Central memory CD8-positive, alpha-beta T cell (primary cell): ENCODE data around the gene MRNIP.
A peak's percentile ranks its signal among the peaks of the same experiment; 100 is the strongest.

Source experiments
- ATAC-seq: fragments of 150-1000 bp; cut with Tn5 transposase; replicated peaks from 2 replicates; pipeline ENCODE4 v1.10.0; 2022; ENCODE audit warnings: mild to moderate bottlenecking, moderate FRiP score, moderate number of reproducible peaks; ENCODE audit not compliant: poor library complexity, severe bottlenecking; ENCODE audit errors: extremely low read depth
- DNase-seq, 2 donors: peaks; one replicate each; pipeline ENCODE4 v3.0.0; 2021; ENCODE audit warnings: low spot score in 2 of 2
- H3K27ac Mint-ChIP-seq: one replicate; pipeline ENCODE4 v1.8.0; 2022; ENCODE audit warnings: low read depth, mild to moderate bottlenecking, moderate library complexity, mixed read lengths
- H3K27me3 Mint-ChIP-seq: one replicate; pipeline ENCODE4 v1.8.0; 2022; ENCODE audit warnings: mixed read lengths
- H3K36me3 Mint-ChIP-seq: one replicate; pipeline ENCODE4 v1.8.0; 2022; ENCODE audit warnings: mild to moderate bottlenecking, moderate library complexity, mixed read lengths; ENCODE audit not compliant: insufficient read depth
- H3K4me1 Mint-ChIP-seq: one replicate; pipeline ENCODE4 v1.8.0; 2022; ENCODE audit warnings: mixed read lengths
- H3K4me3 Mint-ChIP-seq: one replicate; pipeline ENCODE4 v1.8.0; 2022; ENCODE audit warnings: mild to moderate bottlenecking, moderate library complexity, mixed read lengths
- H3K9me3 Mint-ChIP-seq: one replicate; pipeline ENCODE4 v1.8.0; 2022; ENCODE audit warnings: mixed read lengths

MRNIP gene

DNA sequence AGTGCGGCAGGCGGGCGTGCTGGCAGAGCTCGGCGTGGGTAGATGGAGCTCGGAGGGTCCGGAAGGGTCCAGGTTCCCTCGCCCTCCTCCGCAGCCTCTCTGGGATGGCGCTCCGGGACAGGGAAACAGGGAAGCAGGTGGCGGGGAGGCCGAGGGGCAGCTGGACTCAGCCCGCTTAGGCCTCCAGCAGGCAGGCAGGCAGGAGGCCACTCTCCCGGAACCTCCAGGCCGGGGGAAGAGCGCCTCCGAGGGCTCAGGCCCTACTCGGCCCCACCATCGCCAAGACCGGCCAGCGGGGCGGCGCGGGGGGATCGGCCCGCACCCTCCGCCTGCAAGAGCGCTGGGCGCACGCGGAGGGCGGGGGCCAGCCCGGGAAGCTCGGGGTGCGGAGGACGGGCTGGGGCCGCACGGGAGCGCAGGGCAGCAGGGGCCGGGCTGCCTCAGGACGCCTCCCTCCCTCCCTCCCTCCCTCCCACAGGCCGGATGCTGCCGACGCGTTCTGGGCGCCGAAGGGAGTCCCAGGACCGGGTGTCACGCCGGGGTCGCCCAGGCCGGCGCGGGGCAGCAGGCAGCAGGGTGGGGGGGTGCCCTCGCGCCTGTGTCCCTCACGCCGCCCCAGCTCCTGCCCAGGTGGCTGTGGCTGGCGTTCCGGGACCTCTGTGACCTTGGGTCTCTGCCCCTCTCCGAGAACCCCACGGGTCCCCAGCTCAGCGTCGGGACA, 52.9 kb downstream of the MRNIP start:
- no peaks in the 10 kb centered on the region for H3K9me3 Mint-ChIP-seq
- peaks cover 26% of the 10 kb centered on the region for H3K4me1 Mint-ChIP-seq
- ATAC-seq (peak; percentile 16), DNase-seq (no peak)
- peak overlapping the region; percentile 85 for H3K4me3 Mint-ChIP-seq
- peaks cover 12% of the 10 kb centered on the region for H3K36me3 Mint-ChIP-seq
- H3K27me3 Mint-ChIP-seq, result no peaks in the 10 kb centered on the region
- H3K27ac Mint-ChIP-seq, result peak overlapping the region; percentile 88

DNA sequence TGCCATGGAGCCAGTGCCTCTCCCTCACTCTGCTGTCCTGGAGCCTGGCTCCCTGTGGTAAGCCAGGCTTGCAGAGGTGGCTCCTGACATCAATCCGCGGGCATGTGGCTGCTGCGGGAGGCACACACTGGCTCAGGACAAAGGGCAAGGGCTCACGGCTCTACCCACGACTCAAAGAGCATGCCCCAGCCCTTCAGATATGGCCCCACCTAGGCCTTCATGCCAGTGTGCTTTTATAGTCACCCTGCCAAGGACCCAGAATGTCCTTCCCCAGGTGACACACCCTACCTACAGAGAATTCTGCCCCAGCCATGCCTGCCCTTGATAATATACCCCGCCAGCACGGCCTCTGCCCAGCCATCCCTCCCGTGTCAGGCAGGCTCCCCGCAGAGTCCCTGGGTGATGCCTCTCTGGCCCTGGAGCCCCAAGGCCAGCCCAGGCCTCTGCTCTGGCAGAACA, 53.5 kb downstream of the MRNIP start:
- Mint-ChIP-seq H3K4me3 (peak overlapping the region; percentile 85), H3K9me3 (no peaks in the 10 kb centered on the region), H3K36me3 (peaks cover 14% of the 10 kb centered on the region), H3K4me1 (peaks cover 26% of the 10 kb centered on the region), H3K27me3 (no peaks in the 10 kb centered on the region), H3K27ac (peak overlapping the region; percentile 88)
- DNase-seq (no peak), ATAC-seq (no peak)

DNA sequence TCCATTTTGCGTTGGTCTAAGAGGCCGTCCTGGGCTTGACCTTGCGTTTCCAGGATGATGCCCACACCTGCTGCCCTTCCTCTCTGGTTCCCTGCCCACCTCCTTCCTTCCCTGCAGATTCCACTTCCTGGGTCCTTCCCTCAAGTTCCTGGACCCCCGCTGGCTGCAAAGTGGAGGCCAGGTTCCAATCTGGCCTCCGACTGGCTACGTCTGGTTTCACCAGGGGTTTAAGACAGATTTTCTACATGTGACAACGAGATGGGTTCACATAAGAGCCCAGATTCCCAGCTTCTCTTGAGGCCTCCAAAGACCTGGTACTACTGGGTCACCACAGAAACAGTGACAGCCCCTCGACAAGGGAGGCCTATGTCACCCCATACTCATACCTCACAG, 54.1 kb downstream of the MRNIP start:
- DNase-seq (no peak), ATAC-seq (no peak)
- Mint-ChIP-seq H3K4me1 (peaks cover 26% of the 10 kb centered on the region), H3K4me3 (peak overlapping the region; percentile 85), H3K9me3 (no peaks in the 10 kb centered on the region), H3K27me3 (no peaks in the 10 kb centered on the region), H3K27ac (no peak overlapping the region), H3K36me3 (peaks cover 16% of the 10 kb centered on the region)

DNA sequence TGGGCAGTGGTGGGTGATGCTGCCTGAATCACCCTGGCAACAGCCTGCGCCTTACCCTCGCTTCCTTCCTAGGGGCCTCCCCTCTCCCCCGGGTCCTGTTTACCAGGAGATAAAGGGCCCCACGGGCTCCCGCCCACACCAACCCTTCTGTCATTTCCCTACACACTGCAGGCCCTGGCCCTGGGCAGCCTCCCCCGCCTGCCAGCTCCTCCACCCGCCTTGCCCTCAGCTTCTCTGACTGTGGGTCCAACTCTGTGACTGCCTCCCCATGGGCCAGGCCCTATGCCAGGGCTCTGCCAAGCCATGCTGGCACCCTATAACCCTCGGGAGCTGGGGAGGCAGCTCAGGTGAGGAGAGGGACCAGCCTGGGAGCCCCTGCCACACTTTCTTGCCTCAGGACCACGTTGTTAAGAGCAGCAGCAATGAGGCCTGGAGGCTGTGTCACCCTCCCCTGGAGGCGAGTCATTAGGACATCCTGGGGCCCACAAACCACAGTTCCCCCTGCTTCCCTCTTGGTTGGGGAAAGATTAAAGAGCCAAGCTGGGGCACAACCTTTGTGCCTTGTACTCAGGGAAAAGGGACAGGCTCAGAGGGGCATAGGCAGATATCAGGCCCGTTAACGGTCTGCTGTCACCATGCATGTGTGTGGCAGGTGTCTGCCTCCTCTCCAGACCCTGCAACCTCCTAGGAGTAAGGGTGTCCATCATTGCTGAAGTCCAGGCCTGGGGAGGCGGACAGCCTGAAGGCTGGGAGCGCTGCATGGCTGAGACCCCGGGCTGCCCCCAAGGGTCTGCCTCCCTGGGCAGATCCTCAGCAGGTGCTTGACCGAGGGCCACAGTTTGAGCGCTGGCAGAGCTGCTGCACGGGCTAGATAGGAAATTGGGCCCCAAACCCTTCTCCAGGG, 54.7 kb downstream of the MRNIP start:
- Mint-ChIP-seq H3K27me3 (no peaks in the 10 kb centered on the region), H3K4me3 (peak overlapping the region; percentile 85), H3K4me1 (peaks cover 26% of the 10 kb centered on the region), H3K36me3 (peaks cover 19% of the 10 kb centered on the region), H3K27ac (no peak overlapping the region), H3K9me3 (no peaks in the 10 kb centered on the region)
- no peak for DNase-seq
- no peak for ATAC-seq

DNA sequence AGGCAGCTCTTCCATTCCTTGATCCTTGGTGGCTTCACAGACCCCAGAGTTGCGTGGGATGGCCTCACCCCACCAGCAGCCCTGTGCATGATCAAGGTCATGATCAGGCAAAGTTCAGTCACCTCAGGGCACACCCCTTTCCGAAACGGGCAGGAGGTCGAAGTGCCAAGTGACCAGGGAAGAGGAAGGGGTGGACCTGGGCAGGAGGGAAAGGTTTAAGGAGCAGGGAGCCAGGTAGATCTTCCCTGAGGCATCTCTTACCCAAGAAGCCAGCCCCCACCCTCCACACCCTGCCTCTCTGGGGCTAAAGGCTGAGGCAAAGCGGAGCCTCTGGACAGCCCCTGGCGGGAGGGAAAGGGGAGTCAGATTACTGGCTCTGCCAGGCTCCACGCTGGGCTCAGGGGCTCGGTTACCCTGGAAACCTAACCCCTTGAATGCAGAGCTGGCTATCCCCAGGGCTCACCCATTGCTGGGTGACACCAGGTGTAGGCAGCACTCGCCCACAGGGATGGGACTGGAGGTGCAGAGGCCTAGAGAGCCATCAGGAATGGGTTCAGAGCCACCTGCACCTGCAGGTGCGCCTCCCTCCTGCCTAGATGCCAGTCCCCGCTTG, 55.6 kb downstream of the MRNIP start:
- no peak overlapping the region for H3K4me3 Mint-ChIP-seq
- no peak overlapping the region for H3K27ac Mint-ChIP-seq
- peaks cover 20% of the 10 kb centered on the region for H3K36me3 Mint-ChIP-seq
- H3K9me3 Mint-ChIP-seq, result no peaks in the 10 kb centered on the region
- DNase-seq (no peak), ATAC-seq (no peak)
- peaks cover 26% of the 10 kb centered on the region for H3K4me1 Mint-ChIP-seq
- H3K27me3 Mint-ChIP-seq, result no peaks in the 10 kb centered on the region

DNA sequence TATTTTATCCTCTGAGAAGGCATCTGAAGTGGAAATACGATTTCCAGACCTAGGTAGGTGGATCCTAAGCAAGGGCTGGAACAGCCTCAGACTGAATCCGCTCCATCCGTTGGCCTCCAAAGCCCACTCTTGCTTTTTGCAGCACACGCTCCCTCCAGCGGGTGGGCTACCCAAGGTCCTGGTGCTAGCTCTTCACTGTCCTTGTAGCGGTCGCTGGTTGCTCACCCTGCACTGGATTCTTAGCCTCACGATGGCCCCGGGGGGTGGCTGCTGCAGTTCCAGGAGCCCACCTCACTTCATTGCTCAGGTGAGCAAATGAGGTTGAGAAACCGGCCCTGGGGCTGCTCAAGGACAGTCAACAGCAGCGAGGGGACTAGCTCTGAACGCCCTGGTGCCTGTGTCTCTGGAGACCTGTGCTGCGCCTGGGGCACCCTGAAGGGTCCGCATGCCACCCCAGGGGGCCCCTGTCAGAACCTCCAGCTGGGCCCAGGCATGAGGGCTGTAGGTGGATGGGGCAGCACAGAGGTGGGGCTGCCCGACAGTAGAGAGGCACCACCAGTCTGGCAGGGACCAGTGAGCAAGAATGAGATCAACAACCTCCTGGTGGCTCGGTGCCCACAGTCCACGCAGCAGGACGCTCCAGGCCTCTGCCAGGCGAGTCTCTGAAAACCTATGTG, 56.3 kb downstream of the MRNIP start:
- Mint-ChIP-seq H3K36me3 (peaks cover 21% of the 10 kb centered on the region), H3K9me3 (no peaks in the 10 kb centered on the region), H3K4me3 (no peak overlapping the region), H3K27me3 (no peaks in the 10 kb centered on the region), H3K4me1 (peaks cover 26% of the 10 kb centered on the region), H3K27ac (no peak overlapping the region)
- DNase-seq (no peak), ATAC-seq (no peak)

DNA sequence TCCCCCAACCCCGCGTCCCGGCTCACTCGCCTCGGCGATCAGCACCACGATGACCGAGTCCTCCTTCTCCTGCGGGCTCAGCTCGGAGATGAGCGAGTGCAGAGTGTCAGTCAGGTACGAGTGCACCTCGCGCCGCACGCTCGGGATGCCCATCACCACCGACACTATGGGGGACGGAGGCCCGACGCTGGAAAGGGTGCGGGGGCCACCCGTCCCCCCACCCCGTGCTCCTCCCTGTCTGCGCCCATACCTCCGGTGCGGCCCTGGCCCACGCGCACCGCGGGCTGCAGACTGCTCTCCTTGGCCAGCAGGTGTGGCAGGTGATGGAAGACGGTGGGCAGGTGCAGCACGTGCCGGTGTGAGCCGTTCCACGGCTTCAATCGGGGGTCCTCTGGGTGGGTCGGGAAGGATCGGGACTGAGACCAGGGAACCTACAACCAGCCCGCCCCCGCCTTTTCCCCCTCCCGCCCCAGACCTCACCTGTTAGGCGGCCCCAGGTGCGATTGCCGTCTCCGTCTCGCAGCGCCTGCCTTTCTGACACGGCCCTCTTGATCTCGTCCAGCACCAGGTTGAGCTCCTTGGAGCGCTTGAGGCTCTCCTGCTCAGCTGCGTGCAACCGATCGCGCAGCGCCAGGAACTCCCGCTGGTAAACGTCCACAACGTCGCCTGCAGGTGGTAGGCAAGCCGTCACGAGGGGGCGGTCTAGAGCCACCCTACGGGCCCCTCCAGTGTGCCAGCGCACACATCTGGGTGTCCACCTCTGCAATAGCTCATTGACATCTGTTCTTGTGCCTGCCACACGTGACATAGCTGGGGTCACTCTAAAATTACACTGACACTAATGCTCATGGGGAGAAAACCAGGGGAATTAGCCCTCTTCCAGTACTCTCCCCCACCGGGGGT, 57.1 kb downstream of the MRNIP start:
- peak; percentile 72 to 78 for DNase-seq
- Mint-ChIP-seq H3K27ac (no peak overlapping the region), H3K4me1 (peaks cover 32% of the 10 kb centered on the region)

DNA sequence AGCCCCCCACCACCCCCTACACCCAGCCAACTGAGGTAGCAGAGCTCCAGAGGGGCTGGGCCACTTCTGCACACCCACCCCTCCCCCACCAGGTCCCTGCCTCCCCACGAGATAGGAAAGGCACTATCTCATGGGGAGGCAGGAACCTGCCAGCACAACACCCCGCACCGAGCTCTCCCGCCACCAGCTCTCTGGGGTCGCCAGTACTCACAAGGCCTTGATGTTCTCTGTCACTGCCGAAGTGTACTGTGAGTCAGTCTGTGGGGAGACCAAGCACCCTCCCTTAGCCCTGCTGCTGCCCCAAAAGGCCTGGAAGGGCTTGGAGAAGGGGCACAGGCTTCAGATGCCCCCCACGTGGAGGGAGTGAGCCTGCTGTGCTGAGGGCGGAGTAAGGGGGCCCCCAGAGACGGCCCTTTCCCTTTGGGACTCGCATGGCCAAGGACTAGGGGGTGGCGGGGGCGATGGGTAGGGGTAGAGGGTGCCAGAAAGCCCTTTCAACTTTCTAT, 57.9 kb downstream of the MRNIP start:
- H3K36me3 Mint-ChIP-seq, result peaks cover 28% of the 10 kb centered on the region
- H3K4me1 Mint-ChIP-seq, result peaks cover 33% of the 10 kb centered on the region
- no peaks in the 10 kb centered on the region for H3K9me3 Mint-ChIP-seq

More for the DNA sequence above, 57.1 kb downstream of the MRNIP start:
- Mint-ChIP-seq H3K27me3 (no peaks in the 10 kb centered on the region), H3K36me3 (peaks cover 28% of the 10 kb centered on the region), H3K9me3 (no peaks in the 10 kb centered on the region), H3K4me3 (no peak overlapping the region)
- ATAC-seq, result peak; percentile 50

DNA sequence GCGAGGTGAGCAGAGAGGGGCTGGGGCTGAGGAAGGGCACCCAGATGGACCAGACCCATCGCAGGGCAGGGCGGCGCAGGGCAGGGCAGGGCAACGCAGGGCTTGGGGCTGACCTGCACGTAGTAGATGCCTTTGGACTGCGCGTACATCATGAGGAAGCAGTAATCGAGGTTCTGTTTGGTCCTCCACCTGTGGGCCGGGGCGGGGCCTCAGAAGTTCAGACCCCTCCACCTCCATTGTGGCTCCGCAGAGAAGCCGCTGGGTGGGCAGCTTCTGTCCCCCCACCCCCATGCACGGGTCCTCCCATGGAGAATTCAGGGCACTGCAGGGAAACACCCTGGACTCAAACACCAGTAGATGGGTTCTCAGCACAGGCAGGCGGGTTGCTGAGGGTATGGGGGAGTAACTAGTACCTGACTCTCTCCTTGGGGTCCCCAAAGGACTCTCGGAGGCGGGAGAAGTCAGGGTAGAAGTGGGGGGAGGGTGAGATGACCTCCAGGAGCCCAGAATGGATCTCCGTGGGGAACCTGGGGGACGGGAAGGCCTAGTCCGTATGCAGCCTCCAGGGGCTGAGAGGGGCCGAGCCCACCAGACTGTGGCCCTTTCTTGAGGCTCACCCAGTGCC, 58.4 kb downstream of the MRNIP start:
- Mint-ChIP-seq H3K4me3 (no peak overlapping the region), H3K9me3 (no peaks in the 10 kb centered on the region), H3K27ac (no peak overlapping the region), H3K27me3 (no peaks in the 10 kb centered on the region), H3K4me1 (peaks cover 29% of the 10 kb centered on the region), H3K36me3 (peaks cover 28% of the 10 kb centered on the region)
- ATAC-seq (no peak), DNase-seq (no peak)

More for the DNA sequence above, 57.9 kb downstream of the MRNIP start:
- ATAC-seq, result no peak
- DNase-seq, result no peak
- H3K4me3 Mint-ChIP-seq, result no peak overlapping the region
- no peak overlapping the region for H3K27ac Mint-ChIP-seq
- no peaks in the 10 kb centered on the region for H3K27me3 Mint-ChIP-seq

DNA sequence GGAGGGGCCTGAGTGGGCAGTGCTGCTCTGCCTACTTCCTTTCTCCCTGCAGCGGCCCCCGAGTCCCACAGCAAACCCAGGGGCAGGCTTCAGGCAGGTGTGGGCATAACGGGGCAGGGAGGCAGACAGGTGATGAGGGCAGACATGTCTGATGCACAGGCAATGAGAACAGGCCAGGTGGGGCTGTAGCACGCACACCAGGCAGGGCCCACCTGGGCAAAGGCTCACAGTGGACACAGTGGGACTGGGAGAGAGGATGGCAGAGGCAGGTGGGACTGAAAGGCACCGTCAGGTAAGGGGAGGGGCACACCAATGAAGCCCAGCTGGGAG, 59.0 kb downstream of the MRNIP start:
- peak overlapping the region; percentile 53 for H3K27ac Mint-ChIP-seq
- peaks cover 28% of the 10 kb centered on the region for H3K4me1 Mint-ChIP-seq
- ATAC-seq, result no peak
- H3K27me3 Mint-ChIP-seq, result no peaks in the 10 kb centered on the region
- no peak overlapping the region for H3K4me3 Mint-ChIP-seq
- H3K9me3 Mint-ChIP-seq, result no peaks in the 10 kb centered on the region
- DNase-seq, result no peak
- peaks cover 26% of the 10 kb centered on the region for H3K36me3 Mint-ChIP-seq
